Measurements from ENCODE around the gene ELOVL7.

- no peak for TF ChIP-seq CTCF (IDR thresholded peaks at IDR 0.05)
- no peak for TF ChIP-seq EP300 (IDR thresholded peaks at IDR 0.05; ENCODE audit: low read depth)
- TF ChIP-seq POLR2AphosphoS5 (IDR thresholded peaks at IDR 0.05) = no peak
Observed at GRCh38 chr5:60852940-60853339, 8.9 kb upstream of the ELOVL7 start.
